CD4-positive, CD25-positive, alpha-beta regulatory T cell (primary cell): ENCODE results near the gene AKR1B15. TPM values are rescaled to one million over a fixed set of nuclear protein-coding genes. Genes with fewer than 3 reads are reported as not detected.
A peak's percentile ranks its signal among the peaks of the same experiment; 100 is the strongest.

ENCODE experiments used
- ATAC-seq, 2 donors: fragments of 150-1000 bp; cut with Tn5 transposase; one replicate each; pipeline ENCODE4 v1.10.0; 2021; ENCODE audit warnings: low read depth in 2 of 2, moderate number of reproducible peaks in 2 of 2, moderate library complexity in 1 of 2
- DNase-seq, 3 donors: peaks; one replicate each; pipeline versions ENCODE4 v3.0.0 to v3.0.0-alpha.2; 2012 to 2022; ENCODE audit warnings: mixed read lengths in 1 of 3
- H3K27ac ChIP-seq: one replicate; pipeline ENCODE4 v1.7.0; 2013; ENCODE audit warnings: mild to moderate bottlenecking, low read length; ENCODE audit not compliant: insufficient read depth, poor library complexity, severe bottlenecking
- H3K27me3 ChIP-seq: one replicate; pipeline ENCODE4 v1.7.0; 2013; ENCODE audit warnings: low read length; ENCODE audit not compliant: control insufficient read depth, insufficient read depth
- H3K36me3 ChIP-seq: one replicate; pipeline ENCODE4 v1.7.0; 2013; ENCODE audit warnings: mild to moderate bottlenecking, low read length, moderate library complexity; ENCODE audit not compliant: control insufficient read depth, insufficient read depth
- H3K4me1 ChIP-seq: 2 replicates; pipeline ENCODE4 v1.7.0; 2013; ENCODE audit warnings: mild to moderate bottlenecking, low read length; ENCODE audit not compliant: insufficient read depth, control insufficient read depth, poor library complexity, severe bottlenecking
- H3K4me3 ChIP-seq: one replicate; pipeline ENCODE4 v1.7.0; 2013; ENCODE audit warnings: low read depth, mild to moderate bottlenecking, low read length, moderate library complexity
- H3K9me3 ChIP-seq, 2 experiments: 1 replicate in 1 of 2; 2 replicates in 1 of 2; pipeline ENCODE4 v1.7.0; 2013; ENCODE audit warnings: low read length in 2 of 2, mild to moderate bottlenecking in 1 of 2, moderate library complexity in 1 of 2; ENCODE audit not compliant: control insufficient read depth in 2 of 2
- H3K27ac Mint-ChIP-seq, 3 donors: one replicate each; pipeline ENCODE4 v1.8.0; 2020 to 2022; ENCODE audit warnings: mild to moderate bottlenecking in 3 of 3, mixed read lengths in 3 of 3, moderate library complexity in 2 of 3
- H3K27me3 Mint-ChIP-seq: one replicate; pipeline ENCODE4 v1.8.0; 2022; ENCODE audit warnings: mild to moderate bottlenecking, mixed read lengths
- H3K36me3 Mint-ChIP-seq: one replicate; pipeline ENCODE4 v1.8.0; 2020; ENCODE audit warnings: mixed read lengths
- H3K4me1 Mint-ChIP-seq, 4 donors: one replicate each; pipeline ENCODE4 v1.8.0; 2020 to 2022; ENCODE audit warnings: mixed read lengths in 4 of 4, mild to moderate bottlenecking in 1 of 4
- H3K4me3 Mint-ChIP-seq, 4 donors: one replicate each; pipeline ENCODE4 v1.8.0; 2020 to 2022; ENCODE audit warnings: mild to moderate bottlenecking in 4 of 4, mixed read lengths in 4 of 4, moderate library complexity in 3 of 4
- H3K9me3 Mint-ChIP-seq, 7 donors: one replicate each; pipeline ENCODE4 v1.8.0; 2020 to 2022; ENCODE audit warnings: mixed read lengths in 7 of 7, mild to moderate bottlenecking in 3 of 7, moderate library complexity in 2 of 7
- polyA plus RNA-seq, 4 donors: library from polyadenylated mRNA; unstranded; fragments of 300-500 nt; fragmentation: Illumina TruSeq; gene quantifications; one replicate each; pipeline ENCODE4 v1.2.3, GENCODE V29; 2021
- total RNA-seq: library from RNA; stranded (reverse); gene quantifications from one replicate; pipeline ENCODE4 v1.2.3, GENCODE V29; 2022

AKR1B15 gene
- total and polyA plus RNA-seq, 5 donors from 2014 or later = not detected

- Histone ChIP-seq H3K4me3 (no peak overlapping the region), H3K27me3 (no peaks in the 10 kb centered on the region), H3K9me3 (no peaks in the 10 kb centered on the region), H3K4me1 (no peaks in the 10 kb centered on the region), H3K36me3 (no peaks in the 10 kb centered on the region), H3K27ac (no peak overlapping the region)
- Mint-ChIP-seq H3K9me3 (peaks cover 1 to 22% (median 4%) of the 10 kb centered on the region in 7 donors), H3K4me3 (no peak overlapping the region), H3K27ac (no peak overlapping the region), H3K4me1 (no peaks in the 10 kb centered on the region), H3K27me3 (peaks cover 7% of the 10 kb centered on the region), H3K36me3 (no peaks in the 10 kb centered on the region)
- no peak for DNase-seq
- ATAC-seq = no peak
These were observed 40.6 kb downstream of the AKR1B15 start for GRCh38 chr7:134589491-134589941.

DNA sequence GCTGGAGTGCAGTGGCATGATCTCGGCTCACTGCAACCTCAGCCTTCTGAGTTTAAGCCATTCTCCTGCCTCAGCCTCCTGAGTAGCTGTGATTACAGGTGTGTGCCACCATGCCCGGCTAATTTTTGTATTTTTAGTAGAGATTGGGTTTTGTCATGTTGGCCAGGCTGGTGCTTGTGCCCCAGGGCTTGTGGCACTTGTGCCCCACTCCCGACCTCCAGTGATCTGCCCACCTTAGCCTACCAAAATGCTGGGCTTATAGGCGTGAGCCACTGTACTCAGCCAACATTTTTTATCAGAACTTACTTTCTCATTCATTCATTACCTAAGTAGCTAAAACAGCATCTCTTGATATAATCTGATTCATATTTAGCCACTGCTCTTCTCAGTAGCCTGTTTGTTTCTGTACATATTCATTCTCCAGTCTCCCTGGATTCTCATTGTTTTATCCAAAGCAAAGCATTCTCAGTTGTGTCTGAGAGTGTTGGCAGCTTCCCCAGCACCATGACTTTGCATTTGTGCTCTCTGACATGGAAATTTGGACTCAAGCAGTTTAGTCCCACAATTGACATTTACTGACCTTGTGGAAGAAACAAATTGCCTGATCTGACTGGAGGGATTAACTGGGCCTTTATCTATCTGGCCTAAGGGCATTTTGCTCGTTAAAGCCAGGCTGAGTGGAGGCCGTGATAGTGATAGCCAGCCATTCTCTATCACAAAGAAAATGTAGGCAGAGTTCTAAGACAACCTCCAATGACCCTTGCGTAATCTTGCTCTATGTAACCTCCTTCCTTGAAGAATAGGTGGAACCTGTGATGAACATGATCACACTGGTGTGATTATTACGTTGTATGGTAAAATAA lies 44.9 kb downstream of the AKR1B15 start:
- no peak overlapping the region for H3K27ac Mint-ChIP-seq

DNA sequence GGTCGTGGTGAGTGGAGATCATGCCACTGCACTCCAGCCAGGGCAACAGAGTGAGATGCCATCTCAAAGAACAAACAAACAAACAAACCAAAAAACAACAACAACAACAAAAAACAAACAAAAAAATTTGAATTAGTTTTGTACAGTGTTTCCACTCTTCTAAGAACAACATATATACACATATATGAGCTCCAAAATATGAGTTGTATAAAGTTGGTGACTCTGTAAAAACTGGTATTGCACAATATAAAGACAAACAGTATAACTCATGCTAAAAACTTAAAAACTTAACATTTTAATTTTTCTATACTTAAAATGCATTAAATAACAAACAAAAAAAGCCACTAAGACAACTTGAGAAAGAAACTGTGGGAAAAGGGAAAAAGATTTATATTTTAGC lies 46.0 kb downstream of the AKR1B15 start:
- H3K9me3 Mint-ChIP-seq = peaks cover 0 to 22% (median 7%) of the 10 kb centered on the region in 7 donors

More for the DNA sequence above, 44.9 kb downstream of the AKR1B15 start:
- H3K4me1 Mint-ChIP-seq = no peaks in the 10 kb centered on the region
- ATAC-seq = no peak
- Histone ChIP-seq H3K4me3 (no peak overlapping the region), H3K4me1 (no peaks in the 10 kb centered on the region), H3K9me3 (no peaks in the 10 kb centered on the region), H3K27me3 (no peaks in the 10 kb centered on the region), H3K36me3 (no peaks in the 10 kb centered on the region), H3K27ac (no peak overlapping the region)
- H3K9me3 Mint-ChIP-seq = peaks cover 1 to 22% (median 4%) of the 10 kb centered on the region in 7 donors
- no peak for DNase-seq
- no peaks in the 10 kb centered on the region for H3K36me3 Mint-ChIP-seq
- no peak overlapping the region for H3K4me3 Mint-ChIP-seq
- H3K27me3 Mint-ChIP-seq = peaks cover 11% of the 10 kb centered on the region

DNA sequence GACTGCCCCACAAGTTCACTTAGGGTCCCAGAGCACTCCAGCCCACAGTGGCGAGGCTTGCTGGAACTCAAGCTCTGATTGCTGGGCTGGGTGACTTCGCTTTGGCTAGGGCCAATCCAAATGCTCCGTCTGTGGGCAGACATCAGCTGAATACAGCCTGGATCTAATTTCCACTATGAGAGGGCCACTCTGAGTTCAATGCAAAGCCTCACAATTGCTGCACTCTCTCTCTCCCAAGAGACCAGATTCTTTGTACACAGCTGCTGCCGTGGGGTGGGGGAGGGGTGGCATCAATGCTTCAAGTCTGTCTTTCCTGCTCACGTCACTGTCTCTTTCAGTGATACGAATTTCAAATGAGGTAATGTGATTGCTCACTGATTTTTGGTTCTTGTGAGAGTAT lies 50.5 kb downstream of the AKR1B15 start:
- ATAC-seq (no peak), DNase-seq (no peak)
- Mint-ChIP-seq H3K36me3 (no peaks in the 10 kb centered on the region), H3K27me3 (peaks cover 20% of the 10 kb centered on the region), H3K9me3 (peaks cover 0 to 5% (median 0%) of the 10 kb centered on the region in 7 donors), H3K4me3 (no peak overlapping the region), H3K27ac (no peak overlapping the region), H3K4me1 (no peaks in the 10 kb centered on the region)
- Histone ChIP-seq H3K27me3 (no peaks in the 10 kb centered on the region), H3K4me1 (no peaks in the 10 kb centered on the region), H3K4me3 (no peak overlapping the region), H3K27ac (no peak overlapping the region), H3K36me3 (no peaks in the 10 kb centered on the region), H3K9me3 (no peaks in the 10 kb centered on the region)

More for the DNA sequence above, 46.0 kb downstream of the AKR1B15 start:
- no peak for ATAC-seq
- H3K27ac ChIP-seq = no peak overlapping the region
- no peaks in the 10 kb centered on the region for H3K36me3 ChIP-seq
- no peak overlapping the region for H3K4me3 ChIP-seq
- H3K27me3 ChIP-seq = no peaks in the 10 kb centered on the region
- no peak overlapping the region for H3K4me3 Mint-ChIP-seq
- no peaks in the 10 kb centered on the region for H3K9me3 ChIP-seq
- H3K27ac Mint-ChIP-seq = no peak overlapping the region
- DNase-seq = no peak
- no peaks in the 10 kb centered on the region for H3K36me3 Mint-ChIP-seq
- no peaks in the 10 kb centered on the region for H3K4me1 ChIP-seq
- H3K27me3 Mint-ChIP-seq = peaks cover 8% of the 10 kb centered on the region
- no peaks in the 10 kb centered on the region for H3K4me1 Mint-ChIP-seq

DNA sequence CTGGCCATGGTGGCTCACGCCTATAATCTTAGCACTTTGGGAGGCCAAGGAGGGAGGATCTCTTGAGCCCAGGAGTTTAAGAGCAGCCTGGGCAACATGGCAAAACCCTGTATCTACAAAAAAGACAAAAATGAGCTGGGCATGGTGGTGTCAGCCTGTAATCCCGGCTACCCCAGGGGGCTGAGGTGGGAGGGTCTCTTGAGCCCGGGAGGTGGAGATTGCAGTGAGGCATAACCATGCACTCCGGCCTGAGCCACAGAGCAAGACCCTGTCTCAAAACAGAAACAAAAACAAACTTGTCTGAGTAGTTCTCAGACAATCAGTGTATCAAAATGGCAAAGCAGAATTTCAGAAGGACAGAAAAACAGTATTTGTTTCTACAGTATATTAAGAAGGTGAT lies 52.5 kb downstream of the AKR1B15 start:
- peaks cover 0 to 5% (median 0%) of the 10 kb centered on the region in 7 donors for H3K9me3 Mint-ChIP-seq
- H3K27ac ChIP-seq = no peak overlapping the region
- ATAC-seq = no peak
- no peak overlapping the region for H3K4me3 ChIP-seq
- no peak overlapping the region for H3K4me3 Mint-ChIP-seq
- H3K27ac Mint-ChIP-seq = no peak overlapping the region
- no peaks in the 10 kb centered on the region for H3K4me1 ChIP-seq
- H3K27me3 ChIP-seq = peaks cover under 1% of the 10 kb centered on the region
- H3K4me1 Mint-ChIP-seq = peaks cover 0 to 3% (median under 1%) of the 10 kb centered on the region in 4 donors
- no peaks in the 10 kb centered on the region for H3K36me3 ChIP-seq
- peaks cover 28% of the 10 kb centered on the region for H3K27me3 Mint-ChIP-seq
- no peaks in the 10 kb centered on the region for H3K9me3 ChIP-seq
- no peaks in the 10 kb centered on the region for H3K36me3 Mint-ChIP-seq
- no peak for DNase-seq

DNA sequence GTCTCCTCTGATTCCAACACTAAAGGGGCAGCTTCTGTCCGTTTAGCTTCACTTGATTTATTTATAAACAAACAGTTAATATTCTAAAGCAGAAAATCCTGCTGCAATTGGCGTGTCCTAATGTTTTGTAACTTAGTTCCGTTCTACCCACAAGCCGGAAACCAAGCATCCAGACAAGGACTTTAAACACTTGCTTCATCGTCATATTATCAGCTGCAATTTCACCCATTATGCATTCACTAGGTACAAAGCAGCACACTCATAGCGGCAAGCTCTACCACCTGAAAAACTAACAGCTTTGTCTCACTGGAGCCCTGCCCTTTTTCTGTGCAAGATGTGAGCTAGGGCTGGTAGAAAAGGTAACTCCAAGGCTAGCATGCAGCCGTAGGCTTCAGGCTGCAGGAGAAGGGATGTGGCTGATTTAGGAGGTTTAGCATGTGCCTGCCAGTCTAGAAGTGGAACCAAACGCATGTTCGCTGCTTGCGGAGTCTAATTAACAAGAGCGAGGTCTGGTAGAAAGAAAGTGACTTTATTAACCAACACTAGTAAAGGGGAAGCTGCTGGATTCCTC lies 54.1 kb downstream of the AKR1B15 start:
- H3K27me3 Mint-ChIP-seq = peaks cover 37% of the 10 kb centered on the region
- peaks cover 0 to 5% (median 0%) of the 10 kb centered on the region in 7 donors for H3K9me3 Mint-ChIP-seq
- H3K27ac Mint-ChIP-seq = no peak overlapping the region
- DNase-seq (no peak), ATAC-seq (no peak)
- Histone ChIP-seq H3K27me3 (peaks cover 5% of the 10 kb centered on the region), H3K4me3 (no peak overlapping the region), H3K9me3 (no peaks in the 10 kb centered on the region), H3K27ac (no peak overlapping the region), H3K4me1 (no peaks in the 10 kb centered on the region), H3K36me3 (no peaks in the 10 kb centered on the region)
- H3K36me3 Mint-ChIP-seq = no peaks in the 10 kb centered on the region
- H3K4me1 Mint-ChIP-seq = peaks cover 0 to 6% (median 2%) of the 10 kb centered on the region in 4 donors
- no peak overlapping the region for H3K4me3 Mint-ChIP-seq

DNA sequence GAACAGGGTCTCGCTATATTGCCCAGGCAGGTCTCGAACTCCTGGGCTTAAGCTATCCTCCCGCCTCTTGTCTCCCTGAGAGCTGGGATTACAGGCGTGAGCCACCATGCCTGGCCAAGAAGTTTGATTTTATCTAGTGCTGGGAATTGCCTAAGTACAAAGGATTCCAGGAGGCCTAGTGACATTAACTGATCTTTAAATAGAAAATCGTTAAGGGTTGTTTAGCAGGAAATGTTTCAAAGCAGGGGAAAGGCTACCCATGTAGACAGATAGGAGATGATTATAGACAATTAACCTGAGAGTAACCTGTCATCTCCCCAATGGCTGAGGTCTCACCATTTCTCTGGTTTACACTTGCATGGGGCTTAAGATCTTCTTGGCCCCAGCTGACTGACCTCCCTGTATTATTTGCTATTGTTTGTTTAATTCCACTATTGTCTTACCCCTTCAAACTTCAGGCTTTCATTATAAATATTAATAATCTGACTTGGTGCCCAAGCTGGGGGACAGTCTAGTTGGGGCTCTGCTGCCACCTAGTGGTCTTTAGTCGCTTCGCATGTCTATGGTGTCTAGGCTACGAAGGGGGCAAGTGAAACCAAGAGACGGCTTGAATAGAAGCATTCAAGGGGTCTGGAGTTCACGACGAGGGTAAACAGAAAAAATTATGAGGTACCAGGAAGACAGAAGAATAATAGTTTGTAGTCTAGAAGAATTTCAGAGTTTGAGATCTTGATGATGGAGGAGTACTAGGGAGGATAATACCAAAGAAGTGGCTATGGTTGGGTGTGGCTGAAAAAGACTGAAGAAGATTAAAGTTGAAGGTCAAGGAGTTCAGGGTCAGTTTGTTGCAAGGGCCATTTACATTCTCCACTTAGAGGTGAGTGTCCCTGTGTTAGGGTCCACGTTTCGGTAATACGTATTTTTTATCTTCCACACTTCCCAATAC lies 57.3 kb downstream of the AKR1B15 start:
- Mint-ChIP-seq H3K27ac (peak overlapping the region in 2 of 3 donors; percentile 0 to 29), H3K36me3 (no peaks in the 10 kb centered on the region), H3K4me1 (peaks cover 0 to 6% (median 2%) of the 10 kb centered on the region in 4 donors), H3K27me3 (peaks cover 33% of the 10 kb centered on the region), H3K4me3 (peak overlapping the region in 1 of 4 donors; percentile 63), H3K9me3 (no peaks in the 10 kb centered on the region)
- ATAC-seq = peak; percentile 75 to 81
- peak; percentile 44 to 70 (median 52) for DNase-seq
- Histone ChIP-seq H3K27ac (no peak overlapping the region), H3K4me1 (no peaks in the 10 kb centered on the region), H3K27me3 (peaks cover 7% of the 10 kb centered on the region), H3K9me3 (no peaks in the 10 kb centered on the region), H3K36me3 (no peaks in the 10 kb centered on the region), H3K4me3 (peak overlapping the region; percentile 54)
